ENCODE data around the gene HLA-E. TPM values are rescaled to one million over a fixed set of nuclear protein-coding genes. Genes with fewer than 3 reads are reported as not detected.
A peak's percentile ranks its signal among the peaks of the same experiment; 100 is the strongest.
"Not testable (repeated sequence)": the region's sequence is repeated elsewhere in the genome, so short reads cannot be mapped to it uniquely, and the experiment has no call there.

HLA-E gene
- total RNA-seq, 2 donors from 2014 or later = 133 to 216 TPM

DNA sequence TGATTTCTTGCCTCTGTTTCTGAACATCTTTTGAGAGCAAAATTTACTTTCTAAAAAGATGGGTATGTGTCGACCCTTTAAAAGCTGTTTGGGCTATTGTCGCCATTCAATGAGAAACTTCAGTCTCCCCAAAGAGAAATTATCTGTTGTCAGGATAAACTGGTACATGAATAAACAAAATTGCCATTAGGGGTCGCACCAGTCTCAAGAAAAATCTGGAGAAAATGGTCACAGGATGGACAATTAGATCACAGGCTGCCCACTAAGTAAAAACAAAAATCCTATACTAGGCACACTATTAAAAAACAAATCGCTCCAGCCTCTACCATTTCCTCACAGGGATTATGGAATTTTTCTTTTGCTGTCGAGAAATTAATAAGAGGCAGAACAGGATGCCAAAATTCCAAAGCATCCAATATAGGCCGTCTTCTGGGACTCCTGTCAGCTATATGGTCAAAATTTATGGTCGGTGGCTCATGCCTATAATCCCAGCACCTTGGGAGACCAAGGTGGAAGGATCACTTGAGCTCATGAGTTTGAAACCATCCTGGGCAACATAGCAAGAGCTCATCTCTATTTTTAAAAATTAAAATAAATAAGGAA is 5.5 kb upstream of the HLA-E start:
- peaks cover 0 to 16% of the 10 kb centered on the region in 2 donors for H3K27me3 ChIP-seq
- 17 to 20% methylated on average over 7 of the region's 7 CpGs for WGBS, 2 donors

DNA sequence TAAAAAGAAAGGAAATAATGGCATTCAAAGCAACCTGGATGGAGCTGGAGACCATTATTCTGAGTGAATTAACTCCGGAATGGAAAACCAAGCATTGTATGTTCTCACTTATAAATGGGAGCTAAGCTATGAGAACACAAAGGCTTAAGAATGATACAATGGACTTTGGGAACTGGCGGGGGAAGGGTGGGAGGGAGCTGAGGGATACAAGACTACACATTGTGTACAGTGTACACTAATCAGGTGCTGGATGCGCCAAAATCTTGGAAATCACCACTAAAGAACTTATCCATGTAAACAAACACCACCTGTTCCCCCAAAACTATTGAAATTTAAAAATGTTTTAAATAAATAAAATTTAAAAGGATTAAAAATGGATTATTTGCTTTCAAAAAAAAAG is 4.1 kb upstream of the HLA-E start:
- peaks cover 11% of the 10 kb centered on the region for H3K4me1 ChIP-seq
- ATAC-seq (no peak), DNase-seq (no peak)
- no peaks in the 10 kb centered on the region for H3K36me3 ChIP-seq (replicated peaks in 1 of 2; ENCODE audit: insufficient read depth in 1 of 2, low read depth in 2 of 2)
- no peak for TF ChIP-seq POLR2A (IDR thresholded peaks at IDR 0.05)
- TF ChIP-seq, protein P1, sequence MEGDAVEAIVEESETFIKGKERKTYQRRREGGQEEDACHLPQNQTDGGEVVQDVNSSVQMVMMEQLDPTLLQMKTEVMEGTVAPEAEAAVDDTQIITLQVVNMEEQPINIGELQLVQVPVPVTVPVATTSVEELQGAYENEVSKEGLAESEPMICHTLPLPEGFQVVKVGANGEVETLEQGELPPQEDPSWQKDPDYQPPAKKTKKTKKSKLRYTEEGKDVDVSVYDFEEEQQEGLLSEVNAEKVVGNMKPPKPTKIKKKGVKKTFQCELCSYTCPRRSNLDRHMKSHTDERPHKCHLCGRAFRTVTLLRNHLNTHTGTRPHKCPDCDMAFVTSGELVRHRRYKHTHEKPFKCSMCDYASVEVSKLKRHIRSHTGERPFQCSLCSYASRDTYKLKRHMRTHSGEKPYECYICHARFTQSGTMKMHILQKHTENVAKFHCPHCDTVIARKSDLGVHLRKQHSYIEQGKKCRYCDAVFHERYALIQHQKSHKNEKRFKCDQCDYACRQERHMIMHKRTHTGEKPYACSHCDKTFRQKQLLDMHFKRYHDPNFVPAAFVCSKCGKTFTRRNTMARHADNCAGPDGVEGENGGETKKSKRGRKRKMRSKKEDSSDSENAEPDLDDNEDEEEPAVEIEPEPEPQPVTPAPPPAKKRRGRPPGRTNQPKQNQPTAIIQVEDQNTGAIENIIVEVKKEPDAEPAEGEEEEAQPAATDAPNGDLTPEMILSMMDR (IDR thresholded peaks at IDR 0.05) = no peak
- peaks cover 0 to 16% of the 10 kb centered on the region in 2 donors for H3K27me3 ChIP-seq
- no peaks in the 10 kb centered on the region for H3K9me3 ChIP-seq
- H3K27ac ChIP-seq = no peak overlapping the region
- whole genome bisulfite sequencing, 2 donors = 62 to 63% methylated on average over 3 of the region's 3 CpGs
- intact Hi-C loops (cut with DNase I) = no loop called here
- H3K4me3 ChIP-seq = no peak overlapping the region

More for the DNA sequence above, 5.5 kb upstream of the HLA-E start:
- Histone ChIP-seq H3K4me3 (no peak overlapping the region), H3K36me3 (replicated peaks in 1 of 2; ENCODE audit: insufficient read depth in 1 of 2, low read depth in 2 of 2) (no peaks in the 10 kb centered on the region), H3K27ac (no peak overlapping the region), H3K4me1 (peaks cover 7% of the 10 kb centered on the region), H3K9me3 (no peaks in the 10 kb centered on the region)
- TF ChIP-seq POLR2A (IDR thresholded peaks at IDR 0.05) = no peak
- TF ChIP-seq, protein P1 (IDR thresholded peaks at IDR 0.05) = peak; percentile 7 to 76 (median 62)
- ATAC-seq = peak; percentile 61
- intact Hi-C loops (cut with DNase I) = no loop called here
- DNase-seq = peak; percentile 27 to 61 (median 40)

DNA sequence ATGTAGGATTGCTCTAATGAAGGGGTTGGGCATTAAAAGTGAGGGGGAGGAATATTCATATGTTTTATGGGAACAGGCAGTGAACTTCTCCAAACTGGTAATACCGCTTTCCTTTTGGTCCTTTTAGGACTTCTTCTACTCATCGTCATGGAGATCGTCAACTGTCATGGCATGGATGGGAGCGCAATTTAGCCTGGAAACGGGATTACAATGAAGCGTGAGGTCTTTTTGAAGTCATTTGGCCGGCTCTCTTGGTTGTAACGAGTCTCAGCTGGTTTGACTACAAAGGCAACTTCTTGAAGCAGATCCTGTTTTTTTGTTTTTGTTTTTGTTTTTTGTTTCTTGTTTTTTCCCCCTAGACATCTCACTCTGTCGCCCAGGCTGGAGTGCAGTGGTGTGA is 1.4 kb upstream of the HLA-E start:
- intact Hi-C loops (cut with DNase I) = no loop called here
- DNase-seq (no peak), ATAC-seq (no peak)
- H3K4me1 ChIP-seq = peaks cover 18% of the 10 kb centered on the region
- H3K27me3 ChIP-seq = no peaks in the 10 kb centered on the region
- 55 to 75% methylated on average over 9 of the region's 9 CpGs for WGBS, 2 donors
- no peak overlapping the region for H3K27ac ChIP-seq
- no peak overlapping the region for H3K4me3 ChIP-seq
- peaks cover 0 to 3% of the 10 kb centered on the region in 2 donors for H3K36me3 ChIP-seq (replicated peaks in 1 of 2; ENCODE audit: insufficient read depth in 1 of 2, low read depth in 2 of 2)
- TF ChIP-seq, protein P1 (IDR thresholded peaks at IDR 0.05) = no peak
- no peak for TF ChIP-seq POLR2A (IDR thresholded peaks at IDR 0.05)
- no peaks in the 10 kb centered on the region for H3K9me3 ChIP-seq

DNA sequence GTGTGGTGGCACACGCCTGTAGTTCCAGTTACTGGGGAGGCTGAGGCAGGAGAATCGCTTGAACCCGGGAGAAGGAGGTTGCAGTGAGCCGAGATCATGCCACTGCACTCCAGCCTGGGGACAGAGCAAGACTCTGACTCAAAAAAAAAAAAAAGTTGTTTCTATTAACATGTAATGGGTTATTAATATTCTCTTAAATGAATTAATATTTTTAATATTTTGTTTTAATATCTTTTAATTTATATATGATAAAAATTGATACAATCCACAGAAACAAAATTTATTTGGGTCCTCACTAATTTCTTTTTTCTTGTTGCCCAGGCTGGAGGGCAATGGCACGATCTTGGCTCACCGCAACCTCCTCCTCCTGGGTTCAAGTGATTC is 620 bp upstream of the HLA-E start:
- Histone ChIP-seq H3K27ac (peak overlapping the region; percentile 88 to 95 (median 92)), H3K4me1 (peaks cover 18% of the 10 kb centered on the region)
- H3K9me3 ChIP-seq; ATAC-seq; H3K36me3 ChIP-seq (replicated peaks in 1 of 2; ENCODE audit: insufficient read depth in 1 of 2, low read depth in 2 of 2); H3K27me3 ChIP-seq; H3K4me3 ChIP-seq; DNase-seq; intact Hi-C loops (cut with DNase I): not testable (repeated sequence)
- WGBS, 2 donors = 88 to 90% methylated on average over 6 of the region's 6 CpGs

DNA sequence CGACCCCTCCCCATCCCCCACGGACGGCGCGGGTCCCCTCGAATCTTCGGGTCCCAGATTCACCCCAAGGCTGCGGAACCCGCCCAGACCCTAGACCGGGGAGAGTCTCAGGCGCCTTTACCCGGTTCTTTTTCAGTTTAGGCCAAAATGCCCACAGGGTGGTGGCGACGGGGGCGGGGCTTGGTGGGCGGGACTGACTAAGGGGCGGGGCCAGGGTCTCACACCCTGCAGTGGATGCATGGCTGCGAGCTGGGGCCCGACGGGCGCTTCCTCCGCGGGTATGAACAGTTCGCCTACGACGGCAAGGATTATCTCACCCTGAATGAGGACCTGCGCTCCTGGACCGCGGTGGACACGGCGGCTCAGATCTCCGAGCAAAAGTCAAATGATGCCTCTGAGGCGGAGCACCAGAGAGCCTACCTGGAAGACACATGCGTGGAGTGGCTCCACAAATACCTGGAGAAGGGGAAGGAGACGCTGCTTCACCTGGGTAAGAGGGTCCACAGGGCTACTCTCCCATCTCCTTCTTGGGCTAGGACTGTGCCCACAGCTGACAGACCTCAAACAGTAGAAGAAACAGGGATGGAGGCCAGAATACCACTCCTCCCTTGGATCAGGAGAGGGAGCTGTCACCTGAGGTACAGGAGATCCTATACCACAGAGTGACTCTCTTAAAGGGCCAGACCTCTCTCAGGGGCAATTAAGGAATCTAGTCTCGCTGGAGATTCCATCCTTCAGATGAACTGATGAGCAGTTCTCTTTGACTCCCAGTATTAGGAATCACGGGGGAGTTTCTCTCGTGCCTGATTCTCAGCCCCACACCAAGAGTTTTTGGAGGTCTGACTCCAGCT is 942 bp downstream of the HLA-E start:
- Histone ChIP-seq H3K9me3 (no peaks in the 10 kb centered on the region), H3K27ac (peak overlapping the region; percentile 88 to 95 (median 92)), H3K4me3 (peak overlapping the region; percentile 83 to 93), H3K27me3 (no peaks in the 10 kb centered on the region), H3K4me1 (peaks cover 18% of the 10 kb centered on the region), H3K36me3 (replicated peaks in 1 of 2; ENCODE audit: insufficient read depth in 1 of 2, low read depth in 2 of 2) (peaks cover 0 to 4% of the 10 kb centered on the region in 2 donors)
- 23 to 49% methylated on average over 11 to 38 of the region's 38 CpGs for WGBS, 2 donors
- intact Hi-C loops (cut with DNase I) = loop anchor here (5.0 kb wide), 1 partner anchor 42 kb away; no protein-coding TSS in a partner anchor
- peak; percentile 57 to 68 (median 63) for DNase-seq
- no peak for TF ChIP-seq POLR2A (IDR thresholded peaks at IDR 0.05)
- TF ChIP-seq, protein P1 (IDR thresholded peaks at IDR 0.05) = no peak
- ATAC-seq = peak; percentile 54

DNA sequence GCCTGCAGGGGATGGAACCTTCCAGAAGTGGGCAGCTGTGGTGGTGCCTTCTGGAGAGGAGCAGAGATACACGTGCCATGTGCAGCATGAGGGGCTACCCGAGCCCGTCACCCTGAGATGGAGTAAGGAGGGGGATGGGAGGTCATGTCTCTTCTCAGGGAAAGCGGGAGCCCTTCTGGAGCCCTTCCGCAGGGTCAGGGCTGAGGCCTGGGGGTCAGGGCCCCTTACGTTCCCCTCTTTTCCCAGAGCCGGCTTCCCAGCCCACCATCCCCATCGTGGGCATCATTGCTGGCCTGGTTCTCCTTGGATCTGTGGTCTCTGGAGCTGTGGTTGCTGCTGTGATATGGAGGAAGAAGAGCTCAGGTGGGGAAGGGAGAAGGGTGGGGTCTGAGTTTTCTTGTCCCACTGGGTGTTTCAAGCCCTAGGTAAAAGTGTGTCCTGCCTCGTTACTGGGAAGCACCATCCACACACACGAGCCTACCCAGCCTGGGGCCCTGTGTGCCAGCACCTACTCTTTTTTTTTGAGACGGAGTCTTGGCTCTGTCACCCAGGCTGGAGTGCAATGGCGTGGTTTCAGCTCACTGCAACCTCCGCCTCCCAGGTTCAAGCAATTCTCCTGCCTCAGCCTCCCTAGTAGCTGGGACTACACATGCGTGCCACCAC is 2.1 kb downstream of the HLA-E start:
- H3K9me3 ChIP-seq; H3K27me3 ChIP-seq; H3K36me3 ChIP-seq (replicated peaks in 1 of 2; ENCODE audit: insufficient read depth in 1 of 2, low read depth in 2 of 2); H3K4me3 ChIP-seq; DNase-seq; H3K27ac ChIP-seq; ATAC-seq: not testable (repeated sequence)
- H3K4me1 ChIP-seq = peaks cover 18% of the 10 kb centered on the region
- intact Hi-C loops (cut with DNase I) = loop anchor here (5.0 kb wide), 1 partner anchor 41 kb away; no protein-coding TSS in a partner anchor
- whole genome bisulfite sequencing, 2 donors = 82 to 84% methylated on average over 12 to 13 of the region's 14 CpGs
